HG03060 (cell line): ENCODE measurements around the gene NANOG.
"Not testable (repeated sequence)": the region's sequence is repeated elsewhere in the genome, so short reads cannot be mapped to it uniquely, and the experiment has no call there.

Source experiments
- ATAC-seq: cut with Tn5 transposase; IDR thresholded peaks from one replicate; pipeline ENCODE4 v1.9.1; 2021; ENCODE audit warnings: low read depth, moderate number of reproducible peaks; ENCODE audit not compliant: unreplicated experiment

NANOG gene

DNA sequence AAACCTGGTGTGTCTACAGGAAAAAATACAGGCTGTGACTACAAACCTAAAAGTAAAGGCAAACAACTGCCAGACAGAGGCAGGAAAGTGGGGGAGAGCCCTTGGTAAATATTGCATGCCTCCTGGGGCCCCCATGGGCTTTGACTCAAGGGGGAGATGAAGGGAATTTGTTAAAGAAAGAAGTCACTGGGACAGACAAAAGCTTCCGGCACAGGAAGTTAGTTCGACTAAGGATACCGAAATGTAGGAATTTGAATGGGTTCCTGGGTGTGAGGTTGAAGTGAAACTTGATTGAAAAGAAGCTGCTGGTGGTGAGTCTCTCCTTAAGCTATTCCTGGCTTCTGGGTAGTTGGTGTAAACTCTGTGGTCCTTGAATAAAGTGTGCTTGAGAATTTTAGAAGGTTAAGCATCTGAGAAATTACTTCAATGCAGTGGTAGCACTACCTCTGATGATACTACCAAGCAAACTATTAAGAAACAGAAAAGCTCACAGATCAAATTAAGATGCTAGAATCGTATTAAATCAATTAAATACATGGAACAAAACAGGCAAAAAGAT lies 9.6 kb downstream of the NANOG start:
- not testable (repeated sequence) for ATAC-seq

DNA sequence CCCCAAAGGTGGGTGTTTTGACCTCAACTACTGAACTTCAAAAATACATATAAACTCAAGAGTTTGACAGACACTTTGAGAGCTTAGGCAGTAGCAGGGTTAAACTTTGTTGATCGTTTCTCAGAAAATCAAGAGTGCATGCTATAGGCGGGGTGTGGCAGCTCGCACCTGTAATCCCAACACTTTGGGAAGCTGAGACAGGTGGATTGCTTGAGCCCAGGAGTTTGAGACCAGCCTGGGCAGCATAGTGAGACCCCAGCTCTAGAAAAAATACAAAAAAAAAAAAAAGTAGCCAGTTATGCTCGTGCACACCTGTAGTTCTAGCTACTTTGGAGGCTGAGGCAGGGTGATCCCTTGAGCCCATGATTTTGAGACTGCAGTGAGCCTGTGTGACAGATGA lies 12.3 kb downstream of the NANOG start:
- ATAC-seq, result no peak

DNA sequence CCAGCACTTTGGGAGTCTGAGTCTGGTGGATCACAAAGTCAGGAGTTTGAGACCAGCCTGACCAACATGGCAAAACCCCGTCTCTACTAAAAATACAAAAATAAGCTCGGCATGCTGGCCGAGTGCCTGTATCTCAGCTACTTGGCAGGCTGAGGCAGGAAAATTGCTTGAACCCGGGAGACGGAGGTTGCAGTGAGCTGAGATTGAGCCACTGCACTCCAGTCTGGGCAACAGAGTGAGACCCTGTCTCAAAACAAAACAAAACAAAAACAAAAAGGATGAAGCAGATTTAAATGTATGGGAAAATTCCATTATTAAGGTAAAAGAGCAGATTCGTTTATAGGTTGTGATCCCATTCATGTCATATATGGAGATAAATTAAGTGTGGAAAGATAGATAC lies 17.1 kb downstream of the NANOG start:
- not testable (repeated sequence) for ATAC-seq

DNA sequence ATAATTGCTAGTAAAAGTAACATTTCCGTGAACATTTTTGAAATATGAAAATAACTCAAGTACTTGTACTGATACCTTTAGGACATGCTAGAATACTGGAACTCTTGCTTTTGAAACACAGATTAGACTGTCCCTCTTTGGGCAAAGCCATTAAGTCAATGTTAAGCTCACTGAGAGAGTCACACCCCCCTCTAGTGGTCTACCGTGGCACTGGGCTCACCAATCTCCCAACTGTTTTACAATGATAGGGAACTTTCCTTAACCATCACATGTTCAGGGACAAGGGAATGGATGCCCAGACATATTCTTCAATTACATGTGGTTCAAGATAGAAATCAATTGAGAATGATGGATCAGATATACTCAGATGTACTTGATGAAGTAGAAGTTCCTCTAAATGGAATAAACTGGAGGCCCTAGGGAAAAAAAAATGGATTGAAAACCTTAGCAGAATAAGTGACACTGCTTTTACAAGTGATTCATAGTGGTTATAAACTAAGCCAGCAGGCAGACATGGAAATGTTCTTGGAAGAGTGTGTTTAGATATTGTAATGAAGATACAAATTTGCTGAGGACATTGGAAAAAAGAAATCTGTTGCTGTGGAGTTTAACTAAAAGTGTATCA lies 17.8 kb downstream of the NANOG start:
- ATAC-seq, result no peak

DNA sequence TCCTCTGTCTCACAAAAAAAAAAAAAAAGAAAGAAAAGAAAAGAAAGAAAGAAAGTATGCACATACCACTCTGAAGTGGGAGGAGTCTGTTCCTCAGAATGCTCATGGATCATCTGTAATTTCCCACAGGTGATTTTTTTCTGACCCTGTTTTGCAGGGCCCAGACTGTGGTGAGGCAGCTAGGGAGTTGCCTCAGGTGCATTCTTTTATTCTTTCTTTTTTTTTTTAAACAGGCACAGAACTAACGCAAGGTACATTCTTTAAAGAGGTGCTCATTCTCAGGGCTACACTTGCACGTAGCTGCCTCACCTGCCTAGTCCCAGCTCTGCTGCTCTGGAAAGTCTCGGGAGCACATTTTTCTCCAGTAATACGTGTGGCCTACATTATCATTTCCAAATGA lies 36.6 kb downstream of the NANOG start:
- not testable (repeated sequence) for ATAC-seq

DNA sequence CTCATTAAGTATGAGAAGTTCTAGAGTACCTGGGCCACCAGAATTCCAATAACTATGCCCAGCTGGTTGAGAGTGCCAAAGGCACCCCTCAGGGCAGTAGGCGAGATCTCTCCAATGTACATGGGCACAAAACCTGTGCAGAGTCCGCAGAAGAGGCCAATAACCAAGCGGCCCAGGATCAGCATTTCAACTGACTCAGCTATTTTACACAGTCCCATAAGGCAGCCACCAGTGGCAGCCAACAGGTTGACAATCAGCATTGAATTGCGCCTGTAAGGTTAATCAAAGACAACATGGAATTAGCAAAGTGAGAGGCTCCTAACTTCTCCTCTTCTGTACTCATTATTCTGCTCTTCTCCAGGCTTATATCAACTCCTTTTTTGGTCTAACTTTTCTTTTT lies 40.5 kb downstream of the NANOG start:
- ATAC-seq, result not testable (repeated sequence)

- ATAC-seq, result no peak
Observed at GRCh38 chr12:7832059-7832696, 43.0 kb downstream of the NANOG start.

DNA sequence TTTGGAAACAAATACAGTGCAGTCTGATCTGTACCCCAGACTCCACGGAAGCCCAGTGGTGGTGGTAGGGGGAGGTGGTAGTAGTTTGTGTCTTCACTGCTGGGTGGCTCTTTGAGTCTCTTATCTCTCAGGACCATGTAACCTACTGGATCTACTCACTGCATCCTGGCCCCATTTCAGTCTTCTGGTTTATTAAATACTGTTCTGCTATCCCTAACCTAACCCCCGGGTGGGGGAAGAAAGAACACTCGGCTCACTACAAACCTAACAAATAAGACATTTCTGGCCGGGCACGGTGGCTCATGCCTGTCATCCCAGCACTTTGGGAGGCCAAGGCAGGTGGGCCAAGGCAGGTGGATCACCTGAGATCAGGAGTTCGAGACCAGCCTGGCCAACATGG lies 44.0 kb downstream of the NANOG start:
- ATAC-seq, result not testable (repeated sequence)

GRCh38 chr12:7833831-7834230 lies 44.6 kb downstream of the NANOG start:
- ATAC-seq, result no peak

- ATAC-seq, result no peak
Observed at GRCh38 chr12:7834701-7835100, 45.5 kb downstream of the NANOG start.

GRCh38 chr12:7835116-7835515 lies 45.9 kb downstream of the NANOG start:
- no peak for ATAC-seq

DNA sequence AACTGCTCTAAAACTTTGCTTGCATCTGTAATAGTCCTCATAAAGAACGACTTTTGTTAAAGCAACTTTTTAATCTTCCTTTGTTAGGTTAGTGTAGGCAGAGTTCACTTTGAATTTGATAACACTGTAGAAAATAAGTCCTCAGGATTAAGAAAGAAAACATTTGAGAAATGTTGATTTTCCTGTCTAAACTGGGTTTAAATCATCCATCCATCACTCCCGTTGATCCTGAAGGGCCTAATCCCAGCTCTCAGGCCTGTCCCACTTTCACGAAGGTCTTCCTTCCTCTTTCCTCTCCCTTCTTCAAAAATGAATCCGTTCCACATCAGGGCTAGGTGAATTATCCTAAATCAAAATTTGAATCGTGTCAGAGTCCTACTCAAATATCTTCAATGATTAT lies 46.6 kb downstream of the NANOG start:
- ATAC-seq, result no peak

- ATAC-seq, result no peak
Observed at GRCh38 chr12:7837366-7837765, 48.2 kb downstream of the NANOG start.

DNA sequence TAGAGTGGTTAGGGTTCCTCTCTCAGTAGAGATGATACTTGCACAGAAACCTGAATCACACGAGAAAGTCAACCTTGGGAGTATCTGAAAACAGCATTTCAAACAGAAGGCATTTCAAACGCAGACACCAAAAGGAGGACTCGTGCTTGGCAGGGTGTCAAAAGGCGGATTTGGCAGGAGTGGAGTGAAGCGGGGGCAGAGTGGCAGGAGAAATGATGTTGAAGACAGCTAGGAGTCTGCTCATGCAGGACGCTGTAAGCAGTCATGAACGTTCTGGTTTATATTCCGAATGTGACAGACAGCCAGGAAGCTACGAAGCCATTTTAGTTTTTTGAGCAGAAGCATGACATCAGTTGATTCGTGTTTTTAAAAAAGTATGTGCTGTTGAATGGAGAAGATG lies 50.0 kb downstream of the NANOG start:
- ATAC-seq, result not testable (repeated sequence)

DNA sequence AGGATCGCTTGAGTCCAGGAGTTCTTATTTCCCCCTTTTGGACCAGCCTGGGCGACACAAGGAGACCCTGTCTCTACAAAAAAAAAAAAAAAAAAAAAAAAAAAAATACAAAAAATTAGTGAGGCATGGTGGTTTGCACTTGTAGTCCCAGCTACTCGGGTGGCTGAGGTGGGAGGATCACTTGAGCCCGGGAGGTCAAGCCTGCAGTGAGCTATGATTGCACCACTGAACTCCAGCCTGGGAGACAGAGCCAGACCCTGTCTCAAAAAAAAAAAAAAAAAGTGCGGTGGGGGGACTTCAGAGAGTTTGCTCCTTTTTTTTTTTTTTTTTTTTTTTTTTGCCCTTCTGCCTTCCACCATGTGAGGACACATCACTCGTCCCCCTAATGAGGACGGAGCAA lies 50.6 kb downstream of the NANOG start:
- not testable (repeated sequence) for ATAC-seq

GRCh38 chr12:7842444-7842843 lies 53.2 kb downstream of the NANOG start:
- ATAC-seq, result not testable (repeated sequence)

- not testable (repeated sequence) for ATAC-seq
Observed at GRCh38 chr12:7843149-7843548, 53.9 kb downstream of the NANOG start.

DNA sequence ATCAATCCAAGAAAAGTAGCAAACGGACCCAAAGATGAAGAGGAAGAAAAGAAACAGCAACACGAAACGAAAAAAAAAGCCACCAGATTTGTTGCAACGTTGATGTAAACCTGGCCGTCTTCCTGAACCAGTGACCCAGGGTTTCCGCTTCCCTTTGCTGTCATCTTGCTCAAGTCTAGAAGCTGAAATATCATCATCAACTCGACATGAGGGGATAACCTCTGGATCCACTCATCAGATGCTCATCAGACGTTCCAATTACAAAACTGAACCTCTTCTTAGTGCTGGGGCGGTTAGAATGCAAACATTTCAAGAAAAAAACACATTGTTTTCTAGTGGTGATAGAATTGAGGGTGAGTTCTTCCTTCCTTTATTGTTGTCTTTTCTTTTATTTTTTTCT lies 54.4 kb downstream of the NANOG start:
- not testable (repeated sequence) for ATAC-seq

GRCh38 chr12:7844116-7844515 lies 54.9 kb downstream of the NANOG start:
- ATAC-seq, result no peak

DNA sequence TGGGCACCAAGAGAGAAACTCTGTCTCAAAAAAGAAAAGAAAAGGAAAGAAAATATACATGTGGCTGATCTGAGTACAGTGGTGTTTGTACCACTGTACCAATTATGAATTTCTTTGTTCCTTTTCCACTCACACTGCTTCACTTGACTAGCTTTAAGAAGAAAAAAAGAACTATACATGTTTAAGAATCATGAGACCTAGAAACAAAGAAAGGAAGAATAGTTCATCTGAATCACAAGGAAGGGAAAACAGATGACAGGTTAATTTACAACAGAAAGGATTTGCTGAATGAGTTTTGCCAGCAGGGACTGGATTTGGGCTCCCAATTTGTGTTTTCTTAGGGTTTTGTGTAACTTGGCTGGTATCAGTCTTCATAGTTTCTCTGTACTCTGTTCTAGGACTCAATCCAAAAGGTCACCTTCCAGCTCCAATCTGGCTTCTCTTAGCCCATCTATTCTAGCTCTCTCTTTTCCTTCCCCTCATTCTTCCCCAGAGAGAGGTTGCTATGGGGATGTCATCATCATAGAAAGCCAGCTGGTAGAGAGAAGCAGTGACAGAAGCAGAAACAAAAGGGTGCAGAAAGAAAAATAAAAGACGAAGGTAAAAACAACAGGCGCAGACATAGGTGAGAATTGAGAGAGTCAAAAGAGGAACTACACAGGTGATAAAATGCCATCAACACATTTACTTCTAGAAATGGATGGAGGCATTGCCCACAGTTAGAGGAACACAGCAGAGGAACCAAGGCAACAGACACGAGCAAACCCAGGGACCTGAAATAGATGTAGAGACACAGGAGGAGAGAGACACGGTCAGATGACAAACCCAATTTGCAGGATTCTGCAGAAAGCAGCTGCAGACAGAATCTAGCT lies 58.3 kb downstream of the NANOG start:
- not testable (repeated sequence) for ATAC-seq

- ATAC-seq, result not testable (repeated sequence)
Observed at GRCh38 chr12:7848098-7848422, 58.9 kb downstream of the NANOG start.
